Measurements from ENCODE around the gene S100A8. TPM values are rescaled to one million over a fixed set of nuclear protein-coding genes. Genes with fewer than 3 reads are reported as not detected.

The S100A8 gene
- total and polyA plus RNA-seq, 4 experiments from 2014 or later = 0.73 to 4.0 (median 1.6) TPM; not detected in 1

Other genes starting within 250 kb of the S100A8 start
- gene SPRR2G, start 240.2 kb downstream of the S100A8 start, total RNA-seq = not detected
- not detected for gene SPRR2G, start 240.2 kb downstream of the S100A8 start, polyA plus RNA-seq
- gene LELP1, start 187.6 kb downstream of the S100A8 start, total RNA-seq = not detected
- gene LELP1, start 187.6 kb downstream of the S100A8 start, polyA plus RNA-seq = not detected
- gene PRR9, start 173.5 kb downstream of the S100A8 start, total RNA-seq = not detected
- not detected for gene PRR9, start 173.5 kb downstream of the S100A8 start, polyA plus RNA-seq
- gene LORICRIN, start 131.4 kb downstream of the S100A8 start, total RNA-seq = not detected
- gene LORICRIN, start 131.4 kb downstream of the S100A8 start, polyA plus RNA-seq = not detected
- not detected for gene PGLYRP3, start 78.1 kb downstream of the S100A8 start, total RNA-seq
- gene PGLYRP3, start 78.1 kb downstream of the S100A8 start, polyA plus RNA-seq = not detected
- gene PGLYRP4, start 42.2 kb downstream of the S100A8 start, total RNA-seq = not detected
- gene PGLYRP4, start 42.2 kb downstream of the S100A8 start, polyA plus RNA-seq = not detected
- 1 to 10 TPM; 7.4 to 7.7 TPM for gene S100A9, start 33.2 kb downstream of the S100A8 start, total RNA-seq
- gene S100A9, start 33.2 kb downstream of the S100A8 start, polyA plus RNA-seq = 10 to 100 TPM in 1 of 2 donors, 1 to 10 TPM in 1; 8.0 to 11.6 TPM
- not detected for gene S100A12, start 15.5 kb downstream of the S100A8 start, total RNA-seq
- gene S100A12, start 15.5 kb downstream of the S100A8 start, polyA plus RNA-seq = under 1 TPM in 1 of 2 donors, not detected in 1; 0.95 TPM
- gene S100A7A, start 25.4 kb upstream of the S100A8 start, total RNA-seq = not detected
- gene S100A7A, start 25.4 kb upstream of the S100A8 start, polyA plus RNA-seq = not detected
- gene S100A7, start 69.6 kb upstream of the S100A8 start, total RNA-seq = not detected
- gene S100A7, start 69.6 kb upstream of the S100A8 start, polyA plus RNA-seq = not detected
- gene S100A6, start 144.9 kb upstream of the S100A8 start, total RNA-seq = 100 to 1,000 TPM; 342 to 356 TPM
- 100 to 1,000 TPM; 848 to 918 TPM for gene S100A6, start 144.9 kb upstream of the S100A8 start, polyA plus RNA-seq
- gene S100A5, start 149.9 kb upstream of the S100A8 start, total RNA-seq = 1 to 10 TPM in 1 of 2 experiments, under 1 TPM in 1; 0.93 to 1.8 TPM
- gene S100A5, start 149.9 kb upstream of the S100A8 start, polyA plus RNA-seq = 1 to 10 TPM in 1 of 2 donors, not detected in 1; 1.5 TPM
- 100 to 1,000 TPM; 329 to 346 TPM for gene S100A4, start 154.7 kb upstream of the S100A8 start, total RNA-seq
- gene S100A4, start 154.7 kb upstream of the S100A8 start, polyA plus RNA-seq = 1,000 to 10,000 TPM; 2,886 to 3,815 TPM
- not detected for gene S100A3, start 158.2 kb upstream of the S100A8 start, total RNA-seq
- gene S100A3, start 158.2 kb upstream of the S100A8 start, polyA plus RNA-seq = not detected
- under 1 TPM in 1 of 2 experiments, not detected in 1; 0.87 TPM for gene S100A2, start 174.8 kb upstream of the S100A8 start, total RNA-seq
- 1 to 10 TPM; 1.0 to 1.7 TPM for gene S100A2, start 174.8 kb upstream of the S100A8 start, polyA plus RNA-seq
- not detected for gene S100A16, start 222.1 kb upstream of the S100A8 start, total RNA-seq
- not detected for gene S100A16, start 222.1 kb upstream of the S100A8 start, polyA plus RNA-seq
- not detected for gene S100A14, start 225.3 kb upstream of the S100A8 start, total RNA-seq
- not detected for gene S100A14, start 225.3 kb upstream of the S100A8 start, polyA plus RNA-seq
- 1 to 10 TPM; 4.3 to 5.2 TPM for gene S100A13, start 236.4 kb upstream of the S100A8 start, total RNA-seq
- under 1 TPM in 1 of 2 donors, not detected in 1; 0.56 TPM for gene S100A13, start 236.4 kb upstream of the S100A8 start, polyA plus RNA-seq
- not detected for gene S100A1, start 237.4 kb upstream of the S100A8 start, total RNA-seq
- gene S100A1, start 237.4 kb upstream of the S100A8 start, polyA plus RNA-seq = not detected
- 100 to 1,000 TPM; 144 to 149 TPM for gene CHTOP, start 243.0 kb upstream of the S100A8 start, total RNA-seq
- 10 to 100 TPM; 42.2 to 75.5 TPM for gene CHTOP, start 243.0 kb upstream of the S100A8 start, polyA plus RNA-seq

All from CD4-positive, alpha-beta memory T cell (primary cell).